IMR-90 (cell line): ENCODE measurements around the gene ATXN10. TPM values are rescaled to one million over a fixed set of nuclear protein-coding genes. Genes with fewer than 3 reads are reported as not detected.
A peak's percentile ranks its signal among the peaks of the same experiment; 100 is the strongest.

Experiments
- BHLHE40 ChIP-seq: fragments of 150-350 bp; IDR thresholded peaks from 2 replicates; pipeline ENCODE4 v1.6.1; 2016; ENCODE audit warnings: mild to moderate bottlenecking, low read depth, low read length
- CEBPB ChIP-seq: IDR thresholded peaks from 2 replicates; pipeline ENCODE4 v1.6.1; 2012; ENCODE audit warnings: low read depth, low read length, improper control_type of control experiment
- MAFK ChIP-seq: IDR thresholded peaks from 2 replicates; pipeline ENCODE4 v1.6.1; 2012; ENCODE audit warnings: low read depth, low read length, improper control_type of control experiment
- NFE2L2 ChIP-seq: fragments of 150-350 bp; IDR thresholded peaks from 2 replicates; pipeline ENCODE4 v1.6.1; 2016; ENCODE audit warnings: low read depth, mild to moderate bottlenecking, low read length
- polyA plus RNA-seq, 3 experiments: library from polyadenylated mRNA; depleted of rRNA; stranded (reverse); fragments of >200 nt; gene quantifications; 2 replicates each; pipeline ENCODE4 v1.2.3, GENCODE V29; 2012; ENCODE audit warnings: low replicate concordance in 1 of 3
- total RNA-seq: library from RNA; depleted of rRNA; stranded (reverse); fragments of >200 nt; gene quantifications from 2 replicates; pipeline ENCODE4 v1.2.3, GENCODE V29; 2012

Gene ATXN10
- total and polyA plus RNA-seq, 2 of the 4 experiments (the other 2 are of a cell fraction) = 116 to 231 TPM

DNA sequence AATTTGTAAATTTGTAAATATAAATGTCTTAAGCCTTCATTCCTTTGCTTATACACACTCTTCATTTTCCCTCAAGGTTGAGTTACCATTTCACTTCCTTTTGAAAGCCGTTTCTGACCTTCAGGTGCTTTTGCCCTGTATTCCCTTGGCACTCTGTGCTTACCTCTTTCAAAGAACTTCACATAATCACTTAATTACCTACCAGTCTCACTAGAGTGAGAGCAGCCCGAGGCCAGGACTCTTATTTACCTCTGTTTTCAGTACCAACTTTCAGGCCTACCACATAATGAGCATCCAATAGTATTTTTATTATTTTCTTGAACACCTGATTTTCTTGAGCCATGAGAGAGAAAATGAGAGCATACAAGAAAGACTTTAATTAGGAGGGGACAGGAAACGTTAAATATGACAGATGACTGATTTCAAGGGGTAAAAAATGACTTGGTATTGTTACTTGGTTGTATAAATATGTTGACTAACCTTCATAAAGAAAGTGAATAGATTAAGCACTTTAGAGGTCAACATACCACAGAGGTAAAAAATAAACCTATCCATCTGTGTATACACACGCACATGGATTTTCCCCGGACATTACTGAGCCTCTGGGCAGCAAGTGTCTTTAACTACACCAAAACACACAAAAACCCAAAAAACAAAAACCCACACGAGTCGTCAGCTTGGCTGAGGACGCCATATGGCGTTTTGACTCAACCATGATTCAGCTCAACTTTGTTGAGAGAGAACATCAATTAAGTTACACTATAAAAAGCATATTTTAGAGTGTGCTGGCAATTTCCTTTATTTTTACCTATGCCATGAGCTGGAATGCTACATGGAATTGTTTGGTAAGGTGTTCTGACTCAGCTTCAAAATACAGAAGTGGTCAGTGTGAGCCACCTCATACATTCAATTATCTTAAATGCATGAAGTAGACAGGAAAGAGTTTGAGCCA, 7.6 kb downstream of the ATXN10 start (continued):
- no peak; the same call in 1 of the 2 replicates for TF ChIP-seq BHLHE40
- peak; percentile 10; the same call in 1 of the 2 replicates for TF ChIP-seq MAFK
- peak; percentile 74 for TF ChIP-seq NFE2L2
- TF ChIP-seq CEBPB = no peak
